OCI-LY3 (cell line): ENCODE results near the gene BTBD9.

Experiments used
- H2AFZ ChIP-seq: fragments of 200-600, 300-600 bp; shearing (Covaris generic); 2 replicates; pipeline ENCODE4 v1.6.0; 2014; ENCODE audit warnings: antibody characterized with exemption, low read depth, low read length
- H3K27ac ChIP-seq: fragments of 200-600, 300-600 bp; sonication (generic); 2 replicates; pipeline ENCODE4 v1.5.1; 2014; ENCODE audit warnings: mild to moderate bottlenecking, low read length, moderate library complexity, mixed read lengths
- H3K27me3 ChIP-seq: fragments of 200-600, 300-600 bp; sonication (generic); 2 replicates; pipeline ENCODE4 v1.6.1; 2014; ENCODE audit warnings: low read depth, low read length, mixed read lengths
- H3K36me3 ChIP-seq: fragments of 200-600, 300-600 bp; sonication (generic); replicated peaks from 2 replicates; pipeline ENCODE3; 2014; ENCODE audit warnings: low read depth, low read length, mixed read lengths
- H3K4me1 ChIP-seq: fragments of 300-600, 200-600 bp; sonication (generic); 2 replicates; pipeline ENCODE4 v1.6.1; 2014; ENCODE audit warnings: low read length, mixed read lengths
- H3K4me2 ChIP-seq: fragments of 200-600, 300-600 bp; sonication (generic); 2 replicates; pipeline ENCODE4 v1.6.1; 2014; ENCODE audit warnings: low read length, mixed read lengths
- H3K4me3 ChIP-seq: fragments of 300-600, 200-600 bp; sonication (generic); 2 replicates; pipeline ENCODE4 v1.5.1; 2014; ENCODE audit warnings: antibody characterized with exemption, mild to moderate bottlenecking, low read length, moderate library complexity
- H3K79me2 ChIP-seq: fragments of 300-600, 200-600 bp; shearing (Covaris generic); 2 replicates; pipeline ENCODE4 v1.6.1; 2014; ENCODE audit warnings: mild to moderate bottlenecking, low read length, mixed read lengths
- H3K9ac ChIP-seq: fragments of 300-600, 200-600 bp; shearing (Covaris generic); 2 replicates; pipeline ENCODE4 v1.6.0; 2014; ENCODE audit warnings: mild to moderate bottlenecking, low read length, moderate library complexity
- H3K9me3 ChIP-seq: fragments of 200-600, 300-600 bp; shearing (Covaris generic); 2 replicates; pipeline ENCODE4 v1.6.1; 2014; ENCODE audit warnings: low read length, mixed read lengths; ENCODE audit not compliant: insufficient read depth
- H4K20me1 ChIP-seq: fragments of 200-600, 300-600 bp; sonication (generic); 2 replicates; pipeline ENCODE4 v1.6.1; 2016; ENCODE audit warnings: low read length, mixed read lengths; ENCODE audit not compliant: insufficient read depth
- EZH2phosphoT487 ChIP-seq: fragments of 200-600 bp; shearing (Covaris generic); IDR thresholded peaks from 2 replicates; pipeline ENCODE4 v1.6.1; 2018; ENCODE audit warnings: antibody characterized with exemption, mixed run types, low read depth
- TF ChIP-seq, protein P1 (sequence below): fragments of 200-600, 300-600 bp; sonication (generic); IDR thresholded peaks from 2 replicates; pipeline ENCODE4 v1.5.1; 2014; ENCODE audit warnings: antibody characterized with exemption, low read length, low read depth

The BTBD9 gene

DNA sequence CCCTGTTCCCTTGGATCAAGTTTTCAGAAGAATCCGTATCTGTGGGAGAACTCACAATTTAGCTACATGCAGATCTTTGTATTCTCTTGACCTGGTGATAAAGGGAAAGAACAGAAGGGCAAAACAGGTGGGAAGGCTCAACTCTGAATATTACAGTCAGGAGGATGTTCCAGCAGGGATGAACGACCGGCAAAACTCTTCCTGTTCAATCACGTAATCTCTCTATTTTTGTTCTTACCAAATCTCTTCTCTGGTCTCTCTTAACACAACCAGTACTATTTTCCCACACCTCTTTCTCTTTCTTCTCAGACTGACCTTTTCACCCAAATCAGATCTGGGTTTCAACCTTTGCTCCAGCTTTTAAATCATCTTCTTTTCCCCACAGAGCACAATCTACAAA is 371.4 kb downstream of the BTBD9 start:
- H3K4me2 ChIP-seq, result no peak overlapping the region
- H3K27ac ChIP-seq, result no peak overlapping the region
- H3K9ac ChIP-seq, result no peak overlapping the region
- no peak overlapping the region for H3K4me3 ChIP-seq
- no peaks in the 10 kb centered on the region for H3K79me2 ChIP-seq
- H2AFZ ChIP-seq, result no peak overlapping the region
- no peaks in the 10 kb centered on the region for H3K9me3 ChIP-seq
- H3K27me3 ChIP-seq, result no peaks in the 10 kb centered on the region
- TF ChIP-seq, protein P1, sequence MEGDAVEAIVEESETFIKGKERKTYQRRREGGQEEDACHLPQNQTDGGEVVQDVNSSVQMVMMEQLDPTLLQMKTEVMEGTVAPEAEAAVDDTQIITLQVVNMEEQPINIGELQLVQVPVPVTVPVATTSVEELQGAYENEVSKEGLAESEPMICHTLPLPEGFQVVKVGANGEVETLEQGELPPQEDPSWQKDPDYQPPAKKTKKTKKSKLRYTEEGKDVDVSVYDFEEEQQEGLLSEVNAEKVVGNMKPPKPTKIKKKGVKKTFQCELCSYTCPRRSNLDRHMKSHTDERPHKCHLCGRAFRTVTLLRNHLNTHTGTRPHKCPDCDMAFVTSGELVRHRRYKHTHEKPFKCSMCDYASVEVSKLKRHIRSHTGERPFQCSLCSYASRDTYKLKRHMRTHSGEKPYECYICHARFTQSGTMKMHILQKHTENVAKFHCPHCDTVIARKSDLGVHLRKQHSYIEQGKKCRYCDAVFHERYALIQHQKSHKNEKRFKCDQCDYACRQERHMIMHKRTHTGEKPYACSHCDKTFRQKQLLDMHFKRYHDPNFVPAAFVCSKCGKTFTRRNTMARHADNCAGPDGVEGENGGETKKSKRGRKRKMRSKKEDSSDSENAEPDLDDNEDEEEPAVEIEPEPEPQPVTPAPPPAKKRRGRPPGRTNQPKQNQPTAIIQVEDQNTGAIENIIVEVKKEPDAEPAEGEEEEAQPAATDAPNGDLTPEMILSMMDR, result no peak
- no peak for TF ChIP-seq EZH2phosphoT487
- H3K36me3 ChIP-seq, result no peaks in the 10 kb centered on the region
- peaks cover 47% of the 10 kb centered on the region for H3K4me1 ChIP-seq
- no peaks in the 10 kb centered on the region for H4K20me1 ChIP-seq

DNA sequence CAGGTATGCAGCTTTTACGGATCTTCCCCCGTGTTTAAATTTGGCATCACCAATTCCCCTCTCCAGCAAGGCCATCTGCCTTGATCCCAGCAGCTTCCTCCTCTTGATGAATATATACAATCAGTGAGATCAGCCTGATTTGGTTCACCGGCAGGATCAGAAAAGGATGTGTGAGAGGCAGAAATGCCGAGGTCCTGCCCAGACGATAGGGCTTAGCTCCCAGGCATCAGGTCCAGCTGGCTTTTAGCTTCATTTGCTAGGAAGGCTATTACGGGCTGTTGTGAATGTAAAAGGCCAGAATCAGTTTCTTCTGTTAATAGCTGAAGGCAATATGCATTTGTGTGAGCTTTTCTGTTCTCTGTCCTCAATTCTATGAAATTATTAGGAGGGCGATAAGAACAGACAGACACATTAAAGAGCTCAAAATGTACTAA is 372.8 kb downstream of the BTBD9 start:
- H3K36me3 ChIP-seq, result no peaks in the 10 kb centered on the region
- no peaks in the 10 kb centered on the region for H4K20me1 ChIP-seq
- peak overlapping the region; percentile 22 for H3K27ac ChIP-seq
- H3K79me2 ChIP-seq, result no peaks in the 10 kb centered on the region
- H2AFZ ChIP-seq, result no peak overlapping the region
- peak overlapping the region; percentile 89 for H3K4me2 ChIP-seq
- peaks cover 61% of the 10 kb centered on the region for H3K4me1 ChIP-seq
- no peak for TF ChIP-seq EZH2phosphoT487
- no peaks in the 10 kb centered on the region for H3K27me3 ChIP-seq
- H3K4me3 ChIP-seq, result no peak overlapping the region
- H3K9me3 ChIP-seq, result no peaks in the 10 kb centered on the region
- H3K9ac ChIP-seq, result 0 out of 2 replicates have a peak overlapping the region, but pooled peaks have one; percentile 0

DNA sequence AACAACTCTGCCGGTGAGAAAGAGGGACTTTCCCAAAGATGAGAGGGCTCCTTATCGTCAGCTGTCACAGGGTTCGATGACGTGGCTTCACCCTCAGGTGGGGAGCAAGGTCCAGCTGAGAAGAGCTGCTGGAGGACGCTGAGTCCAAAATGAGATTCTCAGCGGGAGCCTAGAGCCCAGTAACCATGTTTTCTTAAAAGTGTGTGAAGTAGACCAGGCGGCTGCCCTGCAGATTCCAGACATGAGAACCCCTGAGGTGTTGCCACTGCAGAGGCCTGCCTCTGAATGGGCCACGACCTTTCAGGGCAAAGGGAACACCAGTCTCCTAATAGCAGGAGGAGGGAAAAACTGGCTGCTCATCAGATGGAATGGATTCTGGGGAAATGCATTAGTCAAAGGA is 375.1 kb downstream of the BTBD9 start:
- Histone ChIP-seq H3K4me1 (peaks cover 74% of the 10 kb centered on the region), H3K79me2 (no peaks in the 10 kb centered on the region), H3K4me3 (peak overlapping the region; percentile 62), H3K9ac (peak overlapping the region; percentile 67), H4K20me1 (no peaks in the 10 kb centered on the region), H3K27me3 (no peaks in the 10 kb centered on the region), H3K27ac (peak overlapping the region; percentile 88), H3K4me2 (peak overlapping the region; percentile 89), H2AFZ (peak overlapping the region; percentile 28; the same call in 1 of the 2 replicates), H3K9me3 (no peaks in the 10 kb centered on the region), H3K36me3 (no peaks in the 10 kb centered on the region)
- TF ChIP-seq EZH2phosphoT487, result no peak

DNA sequence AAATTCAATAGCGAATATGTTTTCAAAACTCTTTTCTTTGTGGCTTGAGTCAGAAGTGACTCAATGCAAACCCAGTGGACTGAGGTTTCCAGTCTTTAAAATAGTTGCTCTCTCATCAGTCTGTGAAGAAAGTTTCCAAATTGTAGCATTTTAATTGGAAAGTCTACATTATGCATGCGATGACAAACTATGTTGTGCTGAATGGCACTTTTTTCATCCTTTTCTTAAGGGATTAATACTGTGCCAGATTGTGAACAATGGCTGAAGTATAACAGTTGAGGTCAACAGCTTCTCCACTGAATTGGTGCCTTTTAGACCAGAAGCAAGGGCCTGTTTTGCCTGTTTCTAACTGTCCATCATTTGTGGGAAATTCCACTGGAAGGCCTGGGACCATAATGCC is 377.1 kb downstream of the BTBD9 start:
- H3K27me3 ChIP-seq, result no peaks in the 10 kb centered on the region
- no peak overlapping the region for H3K4me3 ChIP-seq
- H3K9ac ChIP-seq, result no peak overlapping the region
- H3K27ac ChIP-seq, result peak overlapping the region; percentile 88; the same call in 1 of the 2 replicates
- TF ChIP-seq, protein P1, result no peak
- no peak for TF ChIP-seq EZH2phosphoT487
- H3K36me3 ChIP-seq, result no peaks in the 10 kb centered on the region
- H3K9me3 ChIP-seq, result no peaks in the 10 kb centered on the region
- peak overlapping the region; percentile 70 for H2AFZ ChIP-seq
- H3K4me1 ChIP-seq, result peaks cover 69% of the 10 kb centered on the region
- H4K20me1 ChIP-seq, result no peaks in the 10 kb centered on the region
- H3K79me2 ChIP-seq, result no peaks in the 10 kb centered on the region
- peak overlapping the region; percentile 36 for H3K4me2 ChIP-seq

DNA sequence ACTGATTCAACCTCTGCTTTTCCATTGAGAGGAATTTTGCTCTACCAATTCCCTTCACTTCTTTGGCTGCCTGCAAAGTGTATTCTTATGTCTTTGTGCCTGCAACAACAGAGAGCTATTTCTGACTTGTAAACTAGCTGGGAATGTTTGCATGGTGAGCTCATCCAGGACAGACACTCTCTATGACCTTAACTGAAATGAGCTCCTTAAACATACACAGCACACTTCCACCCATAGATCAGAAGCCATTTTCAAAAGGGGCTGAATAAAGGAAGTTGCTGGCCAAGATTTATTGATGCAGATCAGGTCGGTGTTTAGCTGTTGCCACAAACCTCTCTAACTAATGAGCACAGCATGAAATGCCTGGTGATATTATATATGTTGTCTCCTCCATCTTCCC is 377.7 kb downstream of the BTBD9 start:
- no peaks in the 10 kb centered on the region for H3K9me3 ChIP-seq
- peak overlapping the region; percentile 88; the same call in 1 of the 2 replicates for H3K27ac ChIP-seq
- no peak for TF ChIP-seq EZH2phosphoT487
- TF ChIP-seq, protein P1, result no peak
- no peaks in the 10 kb centered on the region for H4K20me1 ChIP-seq
- H3K4me2 ChIP-seq, result peak overlapping the region; percentile 36
- H3K4me1 ChIP-seq, result peaks cover 63% of the 10 kb centered on the region
- no peak overlapping the region for H3K9ac ChIP-seq
- H3K36me3 ChIP-seq, result no peaks in the 10 kb centered on the region
- H3K79me2 ChIP-seq, result no peaks in the 10 kb centered on the region
- H3K27me3 ChIP-seq, result no peaks in the 10 kb centered on the region
- no peak overlapping the region for H3K4me3 ChIP-seq
- H2AFZ ChIP-seq, result peak overlapping the region; percentile 70
